HEK293 (cell line): ENCODE measurements around the gene SYNGAP1.

Source experiments
- CTCF ChIA-PET: fragments of 350-600 bp; formaldehyde crosslinking; extraction: SDS; loops from one replicate; lab custom pipeline; 2021; ENCODE audit warnings: antibody characterized with exemption; lab: Yijun Ruan, JAX
- POLR2A ChIA-PET: fragments of 300-600 bp; formaldehyde crosslinking; extraction: SDS; loops from one replicate; lab custom pipeline; 2020; ENCODE audit warnings: antibody characterized with exemption, inconsistent platforms; lab: Yijun Ruan, JAX
- H3K27ac ChIP-seq: fragments of 200-500 bp; sonication (Bioruptor generic); 2 replicates; pipeline ENCODE4 v1.5.1; 2014; ENCODE audit warnings: low read depth, low read length, control low read depth, inconsistent platforms; ENCODE audit errors: extremely low read depth
- H3K36me3 ChIP-seq, 2 experiments: fragments of 200-500 bp in 1 of 2; sonication (Bioruptor generic) in 1 of 2; 1 replicate in 1 of 2; 2 replicates in 1 of 2; pipeline ENCODE4 v1.5.1; 2014 to 2017; ENCODE audit warnings: inconsistent platforms in 2 of 2, low read length in 2 of 2; ENCODE audit not compliant: control insufficient read depth in 2 of 2, insufficient read depth in 1 of 2
- H3K4me1 ChIP-seq: fragments of 200-500 bp; sonication (Bioruptor generic); 2 replicates; pipeline ENCODE4 v1.5.1; 2014; ENCODE audit warnings: mild to moderate bottlenecking, low read length, inconsistent platforms; ENCODE audit not compliant: control insufficient read depth, insufficient read depth
- H3K4me3 ChIP-seq: 2 replicates; pipeline ENCODE4 v1.5.1; 2011; ENCODE audit warnings: low read depth, mild to moderate bottlenecking, control low read depth, low read length, moderate library complexity
- H3K9me3 ChIP-seq: fragments of 200-500 bp; sonication (Bioruptor generic); 2 replicates; pipeline ENCODE4 v1.5.1; 2014; ENCODE audit warnings: low read depth, low read length, inconsistent platforms; ENCODE audit not compliant: control insufficient read depth, insufficient read depth
- IKZF3 ChIP-seq: fragments of 450-650 bp; IDR thresholded peaks from 2 replicates; pipeline ENCODE4 v1.5.0; 2018; ENCODE audit warnings: missing biosample characterization, mild to moderate bottlenecking, missing genetic modification characterization, moderate library complexity
- KLF10 ChIP-seq: fragments of 450-650 bp; IDR thresholded peaks from 2 replicates; pipeline ENCODE4 v1.5.1; 2018; ENCODE audit warnings: missing biosample characterization, mild to moderate bottlenecking, missing genetic modification characterization
- SP2 ChIP-seq: fragments of 450-650 bp; formaldehyde crosslinking; IDR thresholded peaks from 2 replicates; pipeline ENCODE4 v1.5.1; 2016; ENCODE audit warnings: missing biosample characterization, missing genetic modification characterization
- ZNF10 ChIP-seq: fragments of 450-650 bp; formaldehyde crosslinking; IDR thresholded peaks from 2 replicates; pipeline ENCODE4 v1.5.1; 2017; ENCODE audit warnings: missing biosample characterization, missing genetic modification characterization
- ZNF146 ChIP-seq: fragments of 450-650 bp; formaldehyde crosslinking; IDR thresholded peaks from 2 replicates; pipeline ENCODE4 v1.5.1; 2016; ENCODE audit warnings: missing biosample characterization, missing genetic modification characterization
- ZNF202 ChIP-seq: fragments of 450-650 bp; formaldehyde crosslinking; IDR thresholded peaks from 2 replicates; pipeline ENCODE4 v1.5.1; 2016; ENCODE audit warnings: missing biosample characterization, missing genetic modification characterization, borderline replicate concordance
- ZNF214 ChIP-seq: fragments of 450-650 bp; formaldehyde crosslinking; IDR thresholded peaks from 2 replicates; pipeline ENCODE4 v1.5.1; 2017; ENCODE audit warnings: missing biosample characterization, mild to moderate bottlenecking, missing genetic modification characterization, borderline replicate concordance
- ZNF221 ChIP-seq: fragments of 450-650 bp; formaldehyde crosslinking; IDR thresholded peaks from 2 replicates; pipeline ENCODE4 v1.5.1; 2017; ENCODE audit warnings: missing biosample characterization, missing genetic modification characterization, borderline replicate concordance
- ZNF248 ChIP-seq: fragments of 450-650 bp; formaldehyde crosslinking; IDR thresholded peaks from 2 replicates; pipeline ENCODE4 v1.5.1; 2017; ENCODE audit warnings: missing biosample characterization, missing genetic modification characterization
- ZNF292 ChIP-seq: fragments of 450-650 bp; formaldehyde crosslinking; IDR thresholded peaks from 2 replicates; pipeline ENCODE4 v1.5.1; 2016; ENCODE audit warnings: low read depth, missing biosample characterization, missing genetic modification characterization, borderline replicate concordance
- ZNF341 ChIP-seq: fragments of 450-650 bp; formaldehyde crosslinking; IDR thresholded peaks from 2 replicates; pipeline ENCODE4; 2016; ENCODE audit warnings: low read depth, missing biosample characterization, missing genetic modification characterization
- ZNF37A ChIP-seq: fragments of 450-650 bp; IDR thresholded peaks from 2 replicates; pipeline ENCODE4 v1.5.1; 2018; ENCODE audit warnings: missing biosample characterization, missing genetic modification characterization
- ZNF416 ChIP-seq: fragments of 450-650 bp; formaldehyde crosslinking; IDR thresholded peaks from 2 replicates; pipeline ENCODE4 v1.5.1; 2016; ENCODE audit warnings: missing biosample characterization, missing genetic modification characterization
- ZNF521 ChIP-seq: fragments of 450-650 bp; formaldehyde crosslinking; IDR thresholded peaks from 2 replicates; pipeline ENCODE4 v1.5.1; 2017; ENCODE audit warnings: missing biosample characterization, mild to moderate bottlenecking, missing genetic modification characterization
- ZNF558 ChIP-seq: fragments of 450-650 bp; formaldehyde crosslinking; IDR thresholded peaks from 2 replicates; pipeline ENCODE4 v1.5.1; 2016; ENCODE audit warnings: missing biosample characterization, missing genetic modification characterization
- ZNF560 ChIP-seq: fragments of 450-650 bp; formaldehyde crosslinking; IDR thresholded peaks from 2 replicates; pipeline ENCODE4 v1.5.1; 2017; ENCODE audit warnings: missing biosample characterization, missing genetic modification characterization, borderline replicate concordance
- ZNF768 ChIP-seq: fragments of 450-650 bp; formaldehyde crosslinking; IDR thresholded peaks from 2 replicates; pipeline ENCODE4 v1.5.1; 2018; ENCODE audit warnings: missing biosample characterization, mild to moderate bottlenecking, missing genetic modification characterization
- TF ChIP-seq, protein P1 (sequence below): fragments of 450-650 bp; formaldehyde crosslinking; IDR thresholded peaks from 2 replicates; pipeline ENCODE4 v1.5.1; 2016; ENCODE audit warnings: missing biosample characterization, missing genetic modification characterization
- TF ChIP-seq, protein P2 (sequence below): fragments of 450-650 bp; formaldehyde crosslinking; IDR thresholded peaks from 2 replicates; pipeline ENCODE4 v1.5.1; 2016; ENCODE audit warnings: missing biosample characterization, missing genetic modification characterization
- TF ChIP-seq, protein P3 (sequence below): fragments of 450-650 bp; formaldehyde crosslinking; IDR thresholded peaks from 2 replicates; pipeline ENCODE4; 2016; ENCODE audit warnings: missing biosample characterization, missing genetic modification characterization
- TF ChIP-seq, protein P4 (sequence below): fragments of 450-650 bp; formaldehyde crosslinking; IDR thresholded peaks from 2 replicates; pipeline ENCODE4 v1.5.1; 2016; ENCODE audit warnings: missing biosample characterization, missing genetic modification characterization
- TF ChIP-seq, protein P5 (sequence below): fragments of 450-650 bp; formaldehyde crosslinking; IDR thresholded peaks from 2 replicates; pipeline ENCODE4 v1.5.1; 2016; ENCODE audit warnings: missing biosample characterization, missing genetic modification characterization
- TF ChIP-seq, protein P6 (sequence below): fragments of 450-650 bp; formaldehyde crosslinking; IDR thresholded peaks from 2 replicates; pipeline ENCODE4 v1.5.1; 2017; ENCODE audit warnings: missing biosample characterization, missing genetic modification characterization

SYNGAP1 gene

DNA sequence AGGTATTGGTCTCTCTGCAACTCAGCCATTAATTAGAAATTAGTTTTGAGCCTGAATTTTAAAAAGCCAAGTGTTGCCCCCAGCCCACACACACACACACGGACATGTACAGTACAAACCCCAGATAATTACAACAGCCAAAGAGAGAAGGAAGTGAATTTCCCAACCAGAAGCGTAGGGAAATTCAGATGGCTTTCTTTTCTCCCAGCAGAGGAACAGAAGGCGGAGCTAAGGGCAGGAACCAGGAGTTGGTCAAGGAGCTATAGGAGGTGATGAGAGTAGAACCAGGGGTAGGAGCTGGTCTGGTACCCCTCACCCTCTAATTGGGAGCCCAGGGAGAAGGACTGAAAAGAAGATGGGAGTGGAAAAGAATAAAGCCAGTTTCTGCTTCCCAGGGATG lies 30.6 kb downstream of the SYNGAP1 start:
- Histone ChIP-seq H3K4me1 (0 out of 2 replicates have a peak, but pooled peaks cover 3% of the 10 kb centered on the region), H3K27ac (no peak overlapping the region), H3K36me3 (peaks cover 0 to 36% of the 10 kb centered on the region in 2 experiments; a peak in 2 of 3 replicates), H3K9me3 (no peaks in the 10 kb centered on the region), H3K4me3 (no peak overlapping the region)
- TF ChIP-seq, protein P1, sequence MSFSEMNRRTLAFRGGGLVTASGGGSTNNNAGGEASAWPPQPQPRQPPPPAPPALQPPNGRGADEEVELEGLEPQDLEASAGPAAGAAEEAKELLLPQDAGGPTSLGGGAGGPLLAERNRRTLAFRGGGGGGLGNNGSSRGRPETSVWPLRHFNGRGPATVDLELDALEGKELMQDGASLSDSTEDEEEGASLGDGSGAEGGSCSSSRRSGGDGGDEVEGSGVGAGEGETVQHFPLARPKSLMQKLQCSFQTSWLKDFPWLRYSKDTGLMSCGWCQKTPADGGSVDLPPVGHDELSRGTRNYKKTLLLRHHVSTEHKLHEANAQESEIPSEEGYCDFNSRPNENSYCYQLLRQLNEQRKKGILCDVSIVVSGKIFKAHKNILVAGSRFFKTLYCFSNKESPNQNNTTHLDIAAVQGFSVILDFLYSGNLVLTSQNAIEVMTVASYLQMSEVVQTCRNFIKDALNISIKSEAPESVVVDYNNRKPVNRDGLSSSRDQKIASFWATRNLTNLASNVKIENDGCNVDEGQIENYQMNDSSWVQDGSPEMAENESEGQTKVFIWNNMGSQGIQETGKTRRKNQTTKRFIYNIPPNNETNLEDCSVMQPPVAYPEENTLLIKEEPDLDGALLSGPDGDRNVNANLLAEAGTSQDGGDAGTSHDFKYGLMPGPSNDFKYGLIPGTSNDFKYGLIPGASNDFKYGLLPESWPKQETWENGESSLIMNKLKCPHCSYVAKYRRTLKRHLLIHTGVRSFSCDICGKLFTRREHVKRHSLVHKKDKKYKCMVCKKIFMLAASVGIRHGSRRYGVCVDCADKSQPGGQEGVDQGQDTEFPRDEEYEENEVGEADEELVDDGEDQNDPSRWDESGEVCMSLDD, result no peak
- TF ChIP-seq ZNF341 (tag by site-specific recombination) (no peak), ZNF560 (tag by site-specific recombination) (no peak), ZNF202 (no peak)
- TF ChIP-seq, protein P2, sequence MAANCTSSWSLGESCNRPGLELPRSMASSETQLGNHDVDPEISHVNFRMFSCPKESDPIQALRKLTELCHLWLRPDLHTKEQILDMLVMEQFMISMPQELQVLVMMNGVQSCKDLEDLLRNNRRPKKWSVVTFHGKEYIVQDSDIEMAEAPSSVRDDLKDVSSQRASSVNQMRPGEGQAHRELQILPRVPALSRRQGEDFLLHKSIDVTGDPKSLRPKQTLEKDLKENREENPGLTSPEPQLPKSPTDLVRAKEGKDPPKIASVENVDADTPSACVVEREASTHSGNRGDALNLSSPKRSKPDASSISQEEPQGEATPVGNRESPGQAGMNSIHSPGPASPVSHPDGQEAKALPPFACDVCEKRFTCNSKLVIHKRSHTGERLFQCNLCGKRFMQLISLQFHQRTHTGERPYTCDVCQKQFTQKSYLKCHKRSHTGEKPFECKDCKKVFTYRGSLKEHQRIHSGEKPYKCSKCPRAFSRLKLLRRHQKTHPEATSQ (tag by site-specific recombination), result no peak
- TF ChIP-seq, protein P3, sequence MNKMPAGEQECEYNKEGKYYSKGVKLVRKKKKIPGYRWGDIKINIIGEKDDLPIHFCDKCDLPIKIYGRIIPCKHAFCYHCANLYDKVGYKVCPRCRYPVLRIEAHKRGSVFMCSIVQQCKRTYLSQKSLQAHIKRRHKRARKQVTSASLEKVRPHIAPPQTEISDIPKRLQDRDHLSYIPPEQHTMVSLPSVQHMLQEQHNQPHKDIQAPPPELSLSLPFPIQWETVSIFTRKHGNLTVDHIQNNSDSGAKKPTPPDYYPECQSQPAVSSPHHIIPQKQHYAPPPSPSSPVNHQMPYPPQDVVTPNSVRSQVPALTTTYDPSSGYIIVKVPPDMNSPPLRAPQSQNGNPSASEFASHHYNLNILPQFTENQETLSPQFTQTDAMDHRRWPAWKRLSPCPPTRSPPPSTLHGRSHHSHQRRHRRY (tag by site-specific recombination), result no peak
- CTCF ChIA-PET, result interaction anchor here (1.0 to 1.6 kb wide), 3 partner anchors 9 to 78 kb away, joined by 3 read pairs; no protein-coding TSS in a partner anchor
- POLR2A ChIA-PET, result interaction anchor here (0.6 to 2.5 kb wide), 2 partner anchors 19 to 257 kb away, joined by 3 to 5 read pairs; no protein-coding TSS in a partner anchor

DNA sequence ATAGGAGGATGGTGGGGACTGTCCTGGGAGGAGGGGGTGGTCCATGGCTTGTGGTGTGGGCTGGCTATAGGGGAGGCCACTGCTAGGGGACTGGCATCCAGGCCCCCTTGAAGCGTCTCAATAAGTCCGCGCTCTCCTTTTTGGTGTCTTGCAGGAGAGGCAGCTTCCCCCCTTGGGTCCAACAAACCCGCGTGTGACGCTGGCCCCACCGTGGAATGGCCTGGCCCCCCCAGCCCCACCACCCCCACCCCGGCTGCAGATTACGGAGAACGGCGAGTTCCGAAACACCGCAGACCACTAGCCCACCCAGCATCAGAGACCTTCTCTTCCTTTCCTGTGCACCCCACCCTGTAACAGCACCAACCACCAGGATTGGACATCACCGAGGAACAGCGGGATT lies 31.7 kb downstream of the SYNGAP1 start:
- peaks cover 0 to 39% of the 10 kb centered on the region in 2 experiments; a peak in 2 of 3 replicates for H3K36me3 ChIP-seq
- H3K4me3 ChIP-seq, result no peak overlapping the region
- no peak for TF ChIP-seq ZNF768 (tag by site-specific recombination)
- no peak for TF ChIP-seq KLF10 (tag by site-specific recombination)
- TF ChIP-seq, protein P4, sequence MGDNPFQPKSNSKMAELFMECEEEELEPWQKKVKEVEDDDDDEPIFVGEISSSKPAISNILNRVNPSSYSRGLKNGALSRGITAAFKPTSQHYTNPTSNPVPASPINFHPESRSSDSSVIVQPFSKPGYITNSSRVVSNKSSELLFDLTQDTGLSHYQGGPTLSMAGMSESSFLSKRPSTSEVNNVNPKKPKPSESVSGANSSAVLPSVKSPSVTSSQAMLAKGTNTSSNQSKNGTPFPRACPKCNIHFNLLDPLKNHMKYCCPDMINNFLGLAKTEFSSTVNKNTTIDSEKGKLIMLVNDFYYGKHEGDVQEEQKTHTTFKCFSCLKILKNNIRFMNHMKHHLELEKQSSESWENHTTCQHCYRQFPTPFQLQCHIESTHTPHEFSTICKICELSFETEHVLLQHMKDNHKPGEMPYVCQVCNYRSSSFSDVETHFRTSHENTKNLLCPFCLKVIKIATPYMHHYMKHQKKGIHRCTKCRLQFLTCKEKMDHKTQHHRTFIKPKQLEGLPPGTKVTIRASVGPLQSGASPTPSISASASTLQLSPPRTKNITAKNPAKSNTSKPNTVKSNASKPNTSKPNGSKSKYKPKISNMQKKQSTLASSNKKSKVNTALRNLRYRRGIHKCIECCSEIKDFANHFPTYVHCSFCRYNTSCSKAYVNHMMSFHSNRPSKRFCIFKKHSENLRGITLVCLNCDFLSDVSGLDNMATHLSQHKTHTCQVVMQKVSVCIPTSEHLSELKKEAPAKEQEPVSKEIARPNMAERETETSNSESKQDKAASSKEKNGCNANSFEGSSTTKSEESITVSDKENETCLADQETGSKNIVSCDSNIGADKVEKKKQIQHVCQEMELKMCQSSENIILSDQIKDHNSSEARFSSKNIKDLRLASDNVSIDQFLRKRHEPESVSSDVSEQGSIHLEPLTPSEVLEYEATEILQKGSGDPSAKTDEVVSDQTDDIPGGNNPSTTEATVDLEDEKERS, result no peak
- TF ChIP-seq ZNF521 (tag by site-specific recombination), result no peak
- TF ChIP-seq, protein P5, sequence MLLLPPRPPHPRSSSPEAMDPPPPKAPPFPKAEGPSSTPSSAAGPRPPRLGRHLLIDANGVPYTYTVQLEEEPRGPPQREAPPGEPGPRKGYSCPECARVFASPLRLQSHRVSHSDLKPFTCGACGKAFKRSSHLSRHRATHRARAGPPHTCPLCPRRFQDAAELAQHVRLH (tag by site-specific recombination), result no peak
- TF ChIP-seq ZNF292, result no peak
- TF ChIP-seq, protein P6, sequence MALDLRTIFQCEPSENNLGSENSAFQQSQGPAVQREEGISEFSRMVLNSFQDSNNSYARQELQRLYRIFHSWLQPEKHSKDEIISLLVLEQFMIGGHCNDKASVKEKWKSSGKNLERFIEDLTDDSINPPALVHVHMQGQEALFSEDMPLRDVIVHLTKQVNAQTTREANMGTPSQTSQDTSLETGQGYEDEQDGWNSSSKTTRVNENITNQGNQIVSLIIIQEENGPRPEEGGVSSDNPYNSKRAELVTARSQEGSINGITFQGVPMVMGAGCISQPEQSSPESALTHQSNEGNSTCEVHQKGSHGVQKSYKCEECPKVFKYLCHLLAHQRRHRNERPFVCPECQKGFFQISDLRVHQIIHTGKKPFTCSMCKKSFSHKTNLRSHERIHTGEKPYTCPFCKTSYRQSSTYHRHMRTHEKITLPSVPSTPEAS, result no peak
- no peak for TF ChIP-seq ZNF416 (tag by site-specific recombination)
- TF ChIP-seq ZNF558 (tag by site-specific recombination), result no peak
- no peak for TF ChIP-seq SP2
- no peak for TF ChIP-seq IKZF3 (tag by site-specific recombination)
- no peak for TF ChIP-seq ZNF214 (tag by site-specific recombination)
- TF ChIP-seq ZNF37A (tag by site-specific recombination), result no peak
- no peak for TF ChIP-seq ZNF221 (tag by site-specific recombination)
- TF ChIP-seq ZNF10 (tag by site-specific recombination), result no peak
- TF ChIP-seq ZNF248 (tag by site-specific recombination), result no peak
- no peak for TF ChIP-seq ZNF146 (tag by site-specific recombination)
- POLR2A ChIA-PET, result interaction anchor here (2.5 kb wide), 1 partner anchor 21 kb away, joined by 5 read pairs; no protein-coding TSS in a partner anchor
- H3K4me1 ChIP-seq, result 0 out of 2 replicates have a peak, but pooled peaks cover 3% of the 10 kb centered on the region
- CTCF ChIA-PET, result interaction anchor here (1.6 kb wide), 1 partner anchor 15 kb away, joined by 3 read pairs; no protein-coding TSS in a partner anchor
- H3K9me3 ChIP-seq, result no peaks in the 10 kb centered on the region
- H3K27ac ChIP-seq, result no peak overlapping the region
